ENCODE measurements around the gene AGBL4. TPM values are rescaled to one million over a fixed set of nuclear protein-coding genes. Genes with fewer than 3 reads are reported as not detected.

Gene AGBL4
- total RNA-seq, 1 donor from 2014 or later: not detected

- Histone ChIP-seq H3K4me3 (no peak overlapping the region), H3K27me3 (no peaks in the 10 kb centered on the region), H3K36me3 (no peaks in the 10 kb centered on the region), H3K27ac (no peak overlapping the region), H3K9me3 (no peaks in the 10 kb centered on the region), H3K4me1 (no peaks in the 10 kb centered on the region)
- DNase-seq: no peak
- TF ChIP-seq, protein P1, sequence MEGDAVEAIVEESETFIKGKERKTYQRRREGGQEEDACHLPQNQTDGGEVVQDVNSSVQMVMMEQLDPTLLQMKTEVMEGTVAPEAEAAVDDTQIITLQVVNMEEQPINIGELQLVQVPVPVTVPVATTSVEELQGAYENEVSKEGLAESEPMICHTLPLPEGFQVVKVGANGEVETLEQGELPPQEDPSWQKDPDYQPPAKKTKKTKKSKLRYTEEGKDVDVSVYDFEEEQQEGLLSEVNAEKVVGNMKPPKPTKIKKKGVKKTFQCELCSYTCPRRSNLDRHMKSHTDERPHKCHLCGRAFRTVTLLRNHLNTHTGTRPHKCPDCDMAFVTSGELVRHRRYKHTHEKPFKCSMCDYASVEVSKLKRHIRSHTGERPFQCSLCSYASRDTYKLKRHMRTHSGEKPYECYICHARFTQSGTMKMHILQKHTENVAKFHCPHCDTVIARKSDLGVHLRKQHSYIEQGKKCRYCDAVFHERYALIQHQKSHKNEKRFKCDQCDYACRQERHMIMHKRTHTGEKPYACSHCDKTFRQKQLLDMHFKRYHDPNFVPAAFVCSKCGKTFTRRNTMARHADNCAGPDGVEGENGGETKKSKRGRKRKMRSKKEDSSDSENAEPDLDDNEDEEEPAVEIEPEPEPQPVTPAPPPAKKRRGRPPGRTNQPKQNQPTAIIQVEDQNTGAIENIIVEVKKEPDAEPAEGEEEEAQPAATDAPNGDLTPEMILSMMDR (IDR thresholded peaks at IDR 0.05): no peak
- ATAC-seq: no peak
- intact Hi-C loops (cut with DNase I): no loop called here
These were observed 607.0 kb downstream of the AGBL4 start for GRCh38 chr1:49416758-49417157.

- intact Hi-C loops (cut with DNase I): no loop called here
- Histone ChIP-seq H3K4me1 (no peaks in the 10 kb centered on the region), H3K4me3 (no peak overlapping the region), H3K27ac (no peak overlapping the region), H3K27me3 (no peaks in the 10 kb centered on the region), H3K9me3 (no peaks in the 10 kb centered on the region), H3K36me3 (no peaks in the 10 kb centered on the region)
- no peak for ATAC-seq
- no peak for DNase-seq
- TF ChIP-seq, protein P1 (IDR thresholded peaks at IDR 0.05): no peak
These were observed 615.4 kb downstream of the AGBL4 start for GRCh38 chr1:49408346-49408745.

DNA sequence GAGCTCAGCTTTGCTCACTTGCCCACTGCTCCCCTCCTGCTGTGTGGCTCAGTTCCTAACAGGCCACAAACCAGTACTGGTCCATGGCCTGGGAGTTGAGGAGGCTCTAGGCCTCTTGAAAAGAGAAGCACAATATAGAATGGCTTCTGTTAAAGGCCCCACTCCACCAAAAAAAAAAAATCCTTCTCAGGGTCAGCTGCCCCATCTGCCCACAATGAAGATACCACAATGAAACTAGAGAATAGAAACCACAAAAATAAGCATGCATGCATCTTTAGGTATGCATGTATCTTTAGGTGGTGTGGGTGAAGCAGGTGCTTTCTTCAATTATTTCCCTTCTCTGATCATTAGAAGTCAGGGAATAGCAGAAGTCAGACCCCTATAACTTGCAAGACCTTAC, 626.7 kb downstream of the AGBL4 start:
- H3K4me1 ChIP-seq: no peaks in the 10 kb centered on the region
- no peak overlapping the region for H3K4me3 ChIP-seq
- no peaks in the 10 kb centered on the region for H3K9me3 ChIP-seq
- H3K27me3 ChIP-seq: no peaks in the 10 kb centered on the region
- H3K36me3 ChIP-seq: no peaks in the 10 kb centered on the region
- TF ChIP-seq, protein P1 (IDR thresholded peaks at IDR 0.05): no peak
- no peak for DNase-seq
- ATAC-seq: no peak
- no peak overlapping the region for H3K27ac ChIP-seq
- intact Hi-C loops (cut with DNase I): no loop called here

DNA sequence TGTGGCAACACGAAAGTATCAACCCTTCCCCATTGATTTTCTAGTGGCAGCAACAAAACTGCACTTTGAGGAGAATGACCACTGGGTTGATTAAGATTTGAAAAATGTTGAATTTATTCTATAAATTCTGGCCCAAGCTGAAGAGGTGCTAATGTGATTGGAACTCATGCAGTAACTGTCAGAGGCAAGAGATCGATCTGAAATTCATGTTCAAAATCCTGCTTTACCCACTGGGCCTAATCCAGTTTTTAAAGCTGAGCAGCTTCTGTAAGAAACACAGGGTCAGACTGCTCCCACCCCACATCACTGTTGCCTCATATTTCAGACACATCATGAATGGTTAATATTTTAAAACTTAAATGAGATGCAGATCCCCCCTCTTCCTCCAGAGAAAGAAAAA, 629.6 kb downstream of the AGBL4 start:
- no peak overlapping the region for H3K27ac ChIP-seq
- no peak for ATAC-seq
- H3K4me3 ChIP-seq: no peak overlapping the region
- intact Hi-C loops (cut with DNase I): no loop called here
- no peak for DNase-seq
- no peaks in the 10 kb centered on the region for H3K27me3 ChIP-seq
- no peaks in the 10 kb centered on the region for H3K36me3 ChIP-seq
- TF ChIP-seq, protein P1 (IDR thresholded peaks at IDR 0.05): no peak
- H3K9me3 ChIP-seq: no peaks in the 10 kb centered on the region
- H3K4me1 ChIP-seq: no peaks in the 10 kb centered on the region

- intact Hi-C loops (cut with DNase I): no loop called here
- H3K9me3 ChIP-seq: no peaks in the 10 kb centered on the region
- DNase-seq (no peak), ATAC-seq (no peak)
- TF ChIP-seq, protein P1 (IDR thresholded peaks at IDR 0.05): no peak
- no peak overlapping the region for H3K27ac ChIP-seq
- no peaks in the 10 kb centered on the region for H3K36me3 ChIP-seq
- H3K4me3 ChIP-seq: no peak overlapping the region
- H3K27me3 ChIP-seq: no peaks in the 10 kb centered on the region
- no peaks in the 10 kb centered on the region for H3K4me1 ChIP-seq
These were observed 634.1 kb downstream of the AGBL4 start for GRCh38 chr1:49389699-49390098.

- no peak overlapping the region for H3K4me3 ChIP-seq
- no peaks in the 10 kb centered on the region for H3K36me3 ChIP-seq
- no peaks in the 10 kb centered on the region for H3K9me3 ChIP-seq
- no peaks in the 10 kb centered on the region for H3K27me3 ChIP-seq
- TF ChIP-seq, protein P1 (IDR thresholded peaks at IDR 0.05): no peak
- no peak overlapping the region for H3K27ac ChIP-seq
- intact Hi-C loops (cut with DNase I): no loop called here
- no peak for ATAC-seq
- no peaks in the 10 kb centered on the region for H3K4me1 ChIP-seq
- no peak for DNase-seq
These were observed 659.1 kb downstream of the AGBL4 start for GRCh38 chr1:49364676-49365075.

All from upper lobe of right lung (tissue), 1 donor.